Body of pancreas (tissue), 4 donors: ENCODE data around the gene NAMPT. TPM values are rescaled to one million over a fixed set of nuclear protein-coding genes. Genes with fewer than 3 reads are reported as not detected.

Experiments used
- ATAC-seq: fragments of 150-250 bp; one replicate; pipeline ENCODE4 v1.9.1; 2016
- DNase-seq, 4 donors: peaks; one replicate each; pipeline ENCODE4 v3.0.0-alpha.2; 2019
- H3K27ac ChIP-seq, 4 donors: fragments of 200-600 bp; sonication (generic); 1 replicate in 3 of 4; 2 replicates in 1 of 4; pipeline versions ENCODE4 v1.5.1 to v1.6.1; 2016 to 2019; ENCODE audit warnings: mild to moderate bottlenecking in 1 of 4, mixed read lengths in 1 of 4, moderate library complexity in 1 of 4
- H3K27me3 ChIP-seq, 2 donors: fragments of 200-600 bp; sonication (generic); one replicate each; pipeline ENCODE4 v1.6.0; 2016; ENCODE audit warnings: mild to moderate bottlenecking in 1 of 2
- H3K36me3 ChIP-seq, 2 donors: fragments of 200-600 bp; sonication (generic); replicated peaks in 1 of 2; 2 replicates each; pipeline ENCODE4 v1.5.1; 2016; ENCODE audit warnings: low read depth in 2 of 2; ENCODE audit not compliant: insufficient read depth in 1 of 2
- H3K4me1 ChIP-seq: fragments of 200-600 bp; sonication (generic); one replicate; pipeline ENCODE4 v1.6.0; 2016
- H3K4me3 ChIP-seq, 2 donors: fragments of 200-600 bp; sonication (generic); 1 replicate in 1 of 2; 2 replicates in 1 of 2; pipeline ENCODE4 v1.5.1; 2016 to 2019
- H3K9me3 ChIP-seq, 3 donors: fragments of 200-600 bp; sonication (generic); 1 replicate in 2 of 3; 2 replicates in 1 of 3; pipeline ENCODE4 v1.5.1; 2016
- CTCF ChIP-seq, 7 experiments: fragments of 450-650 bp in 4 of 7; fragments of 200-600 bp in 3 of 7; sonication (generic) in 3 of 7; IDR thresholded peaks; one replicate each; pipeline ENCODE4 v1.5.1; 2016 to 2019; ENCODE audit warnings: antibody characterized with exemption in 7 of 7
- POLR2A ChIP-seq, 3 donors: fragments of 450-650 bp; IDR thresholded peaks; one replicate each; pipeline ENCODE4 v1.6.1; 2016; ENCODE audit warnings: antibody characterized with exemption in 3 of 3, mild to moderate bottlenecking in 2 of 3
- WGBS, 2 donors: methylation state at CpG; one replicate each; pipeline ENCODE4 v1.1.5; 2017; 5-methylcytosine and 5-hydroxymethylcytosine counted together
- intact Hi-C: fragments of 100-400 bp; cut with DNase I; formaldehyde crosslinking; loops from one replicate; pipeline ENCODE4 v1.15.1; 2023
- total RNA-seq, 2 donors: library from RNA; depleted of rRNA; stranded (reverse); fragments of >200 nt; gene quantifications; one replicate each; pipeline ENCODE4 v1.1.0, GENCODE V29; 2016

Gene NAMPT
- total RNA-seq, 2 donors from 2014 or later = 56.0 to 78.9 TPM

- intact Hi-C loops = no loop called here
- no peak for TF ChIP-seq CTCF (IDR thresholded peaks at IDR 0.05)
- peak; percentile 45 to 89 (median 82) for TF ChIP-seq POLR2A (IDR thresholded peaks at IDR 0.05)
- 1% methylated on average over 20 to 66 of the region's 70 CpGs for WGBS, 2 donors
Measured at GRCh38 chr7:106285051-106285854, 470 bp upstream of the NAMPT start.

GRCh38 chr7:106283831-106284713 lies 711 bp downstream of the NAMPT start:
- peak overlapping the region; percentile 89 to 97 (median 94) for H3K27ac ChIP-seq
- 0 to 2% methylated on average over 16 to 62 of the region's 72 CpGs for WGBS, 2 donors
- H3K27me3 ChIP-seq = no peaks in the 10 kb centered on the region
- ATAC-seq = peak; percentile 22
- no peaks in the 10 kb centered on the region for H3K36me3 ChIP-seq
- H3K4me3 ChIP-seq = peak overlapping the region; percentile 45 to 67
- intact Hi-C loops = no loop called here
- peak; percentile 51 to 64 (median 60) for DNase-seq
- no peaks in the 10 kb centered on the region for H3K9me3 ChIP-seq
- peak in 2 of 3 donors; percentile 66 to 72 for TF ChIP-seq POLR2A (IDR thresholded peaks at IDR 0.05)
- no peak for TF ChIP-seq CTCF (IDR thresholded peaks at IDR 0.05)
- H3K4me1 ChIP-seq = peaks cover 34% of the 10 kb centered on the region

More at GRCh38 chr7:106285051-106285854, 470 bp upstream of the NAMPT start:
- peak; percentile 92 for ATAC-seq
- DNase-seq = peak; percentile 99 to 100 (median 99)
- peak overlapping the region; percentile 89 to 97 (median 94) for H3K27ac ChIP-seq
- no peaks in the 10 kb centered on the region for H3K9me3 ChIP-seq
- H3K4me3 ChIP-seq = peak overlapping the region; percentile 31 to 45
- H3K27me3 ChIP-seq = no peaks in the 10 kb centered on the region
- H3K36me3 ChIP-seq = no peaks in the 10 kb centered on the region
- peaks cover 29% of the 10 kb centered on the region for H3K4me1 ChIP-seq

- Histone ChIP-seq H3K36me3 (no peaks in the 10 kb centered on the region), H3K9me3 (no peaks in the 10 kb centered on the region), H3K4me1 (peaks cover 34% of the 10 kb centered on the region), H3K4me3 (peak overlapping the region in 1 of 2 donors; percentile 37), H3K27ac (peak overlapping the region; percentile 89 to 97 (median 94)), H3K27me3 (no peaks in the 10 kb centered on the region)
- ATAC-seq (no peak), DNase-seq (no peak)
- intact Hi-C loops = no loop called here
- no peak for TF ChIP-seq POLR2A (IDR thresholded peaks at IDR 0.05)
- TF ChIP-seq CTCF (IDR thresholded peaks at IDR 0.05) = no peak
- WGBS, 2 donors = 4 to 10% methylated on average over 5 of the region's 5 CpGs
Measured at GRCh38 chr7:106283501-106283830, 1.3 kb downstream of the NAMPT start.

- H3K4me1 ChIP-seq = peaks cover 39% of the 10 kb centered on the region
- no peaks in the 10 kb centered on the region for H3K27me3 ChIP-seq
- TF ChIP-seq POLR2A (IDR thresholded peaks at IDR 0.05) (no peak), CTCF (IDR thresholded peaks at IDR 0.05) (no peak)
- WGBS, 2 donors = 59 to 66% methylated on average over 3 of the region's 3 CpGs
- intact Hi-C loops = no loop called here
- peak overlapping the region in 1 of 2 donors; percentile 6 for H3K4me3 ChIP-seq
- H3K27ac ChIP-seq = peak overlapping the region in 2 of 4 donors; percentile 92 to 97
- no peaks in the 10 kb centered on the region for H3K36me3 ChIP-seq
- ATAC-seq (no peak), DNase-seq (no peak)
- H3K9me3 ChIP-seq = no peaks in the 10 kb centered on the region
Measured at GRCh38 chr7:106282852-106283251, 1.9 kb downstream of the NAMPT start.
